Ovary (tissue), 3 donors: ENCODE results near the gene GHITM.
"Not testable (repeated sequence)": the region's sequence is repeated elsewhere in the genome, so short reads cannot be mapped to it uniquely, and the experiment has no call there.

Experiments used
- CTCF ChIP-seq, 3 donors: fragments of 450-650 bp in 2 of 3; fragments of 200-600 bp in 1 of 3; IDR thresholded peaks; one replicate each; pipeline versions ENCODE4 v1.5.1 to v1.8.0; 2016 to 2022; ENCODE audit warnings: antibody characterized with exemption in 3 of 3, mild to moderate bottlenecking in 1 of 3
- EP300 ChIP-seq: sonication (generic); formaldehyde crosslinking; IDR thresholded peaks from one replicate; pipeline ENCODE4 v1.6.1; 2017; ENCODE audit warnings: antibody characterized with exemption
- POLR2A ChIP-seq: fragments of 450-650 bp; IDR thresholded peaks from one replicate; pipeline ENCODE4 v1.6.1; 2017; ENCODE audit warnings: antibody characterized with exemption, mild to moderate bottlenecking, moderate library complexity
- donor health status: DM: no; HTN: no; CAD: no.

- not testable (repeated sequence) for TF ChIP-seq CTCF (IDR thresholded peaks at IDR 0.05); POLR2A; EP300
These were observed 41.1 kb downstream of the GHITM start for GRCh38 chr10:84180386-84180785.
